CD14-positive monocyte (primary cell): ENCODE data around the gene ILF2. TPM values are rescaled to one million over a fixed set of nuclear protein-coding genes. Genes with fewer than 3 reads are reported as not detected.
A peak's percentile ranks its signal among the peaks of the same experiment; 100 is the strongest.

Experiments
- DNase-seq, 3 donors: peaks; one replicate each; pipeline ENCODE4 v3.0.0-alpha.2; 2011 to 2022
- H2AFZ ChIP-seq: 2 replicates; pipeline ENCODE4 v1.6.0; 2012; ENCODE audit warnings: mild to moderate bottlenecking, low read depth, low read length, inconsistent platforms; ENCODE audit not compliant: insufficient read depth, poor library complexity, severe bottlenecking
- H3K27ac ChIP-seq, 2 donors: 1 replicate in 1 of 2; 2 replicates in 1 of 2; pipeline ENCODE4 v1.5.1; 2012 to 2013; ENCODE audit warnings: low read length in 2 of 2, control low read depth in 1 of 2, inconsistent platforms in 1 of 2, low read depth in 1 of 2, mild to moderate bottlenecking in 1 of 2
- H3K27me3 ChIP-seq, 2 donors: one replicate each; pipeline versions ENCODE4 v1.6.0 to v1.6.1; 2011 to 2013; ENCODE audit warnings: low read length in 2 of 2; ENCODE audit not compliant: control insufficient read depth in 2 of 2, insufficient read depth in 2 of 2
- H3K36me3 ChIP-seq, 2 donors: replicated peaks in 1 of 2; 1 replicate in 1 of 2; 2 replicates in 1 of 2; pipeline versions ENCODE4 v1.5.1 to v1.6.1; 2012 to 2013; ENCODE audit warnings: low read length in 2 of 2, control low read depth in 1 of 2, inconsistent platforms in 1 of 2, mild to moderate bottlenecking in 1 of 2; ENCODE audit not compliant: insufficient read depth in 2 of 2, control insufficient read depth in 1 of 2
- H3K4me1 ChIP-seq, 2 donors: 1 replicate in 1 of 2; 2 replicates in 1 of 2; pipeline versions ENCODE4 v1.5.1 to v1.6.1; 2012 to 2013; ENCODE audit warnings: low read length in 2 of 2, control low read depth in 1 of 2, inconsistent platforms in 1 of 2, mild to moderate bottlenecking in 1 of 2, moderate library complexity in 1 of 2; ENCODE audit not compliant: insufficient read depth in 2 of 2, control insufficient read depth in 1 of 2
- H3K4me2 ChIP-seq: replicated peaks from 2 replicates; pipeline ENCODE3; 2012; ENCODE audit warnings: low read length, moderate library complexity, mild to moderate bottlenecking; ENCODE audit not compliant: poor library complexity, severe bottlenecking; ENCODE audit errors: extremely low read depth
- H3K4me3 ChIP-seq, 3 experiments: fragments of 200-600 bp in 1 of 3; sonication (generic) in 1 of 3; replicated peaks in 1 of 3; 1 replicate in 2 of 3; 2 replicates in 1 of 3; pipeline ENCODE4 v1.5.1; 2011 to 2013; ENCODE audit warnings: low read length in 3 of 3, mild to moderate bottlenecking in 3 of 3, control low read depth in 2 of 3, low read depth in 2 of 3, inconsistent platforms in 1 of 3, moderate library complexity in 1 of 3
- H3K79me2 ChIP-seq: 2 replicates; pipeline ENCODE4 v1.6.0; 2012; ENCODE audit warnings: mild to moderate bottlenecking, control low read depth, inconsistent platforms, low read length, moderate library complexity; ENCODE audit not compliant: insufficient read depth
- H3K9ac ChIP-seq: 2 replicates; pipeline ENCODE4 v1.6.0; 2017; ENCODE audit warnings: low read length, mild to moderate bottlenecking; ENCODE audit not compliant: insufficient read depth, poor library complexity, severe bottlenecking
- H3K9me3 ChIP-seq, 2 donors: replicated peaks in 1 of 2; 1 replicate in 1 of 2; 2 replicates in 1 of 2; pipeline versions ENCODE4 v1.5.1 to v1.6.1; 2012 to 2013; ENCODE audit warnings: low read length in 2 of 2, control low read depth in 1 of 2; ENCODE audit not compliant: control insufficient read depth in 1 of 2, insufficient read depth in 1 of 2
- H4K20me1 ChIP-seq: 2 replicates; pipeline ENCODE4 v1.6.0; 2012; ENCODE audit warnings: mild to moderate bottlenecking, low read length, control low read depth, moderate library complexity; ENCODE audit not compliant: insufficient read depth
- H3K27ac Mint-ChIP-seq, 7 donors: one replicate each; pipeline ENCODE4 v1.8.0; 2020; ENCODE audit warnings: mild to moderate bottlenecking in 7 of 7, mixed read lengths in 7 of 7, moderate library complexity in 6 of 7, inconsistent platforms in 2 of 7
- H3K27me3 Mint-ChIP-seq, 3 donors: one replicate each; pipeline ENCODE4 v1.8.0; 2021 to 2022; ENCODE audit warnings: low read depth in 3 of 3, mild to moderate bottlenecking in 3 of 3, mixed read lengths in 3 of 3, moderate library complexity in 3 of 3, inconsistent platforms in 1 of 3
- H3K36me3 Mint-ChIP-seq, 2 donors: one replicate each; pipeline ENCODE4 v1.8.0; 2020; ENCODE audit warnings: mixed read lengths in 2 of 2, inconsistent platforms in 1 of 2, mild to moderate bottlenecking in 1 of 2
- H3K4me1 Mint-ChIP-seq: one replicate; pipeline ENCODE4 v1.8.0; 2020; ENCODE audit warnings: mild to moderate bottlenecking, mixed read lengths
- H3K4me3 Mint-ChIP-seq, 2 donors: one replicate each; pipeline ENCODE4 v1.8.0; 2020; ENCODE audit warnings: mild to moderate bottlenecking in 2 of 2, mixed read lengths in 2 of 2, moderate library complexity in 1 of 2
- H3K9me3 Mint-ChIP-seq, 7 donors: one replicate each; pipeline ENCODE4 v1.8.0; 2020 to 2022; ENCODE audit warnings: mixed read lengths in 7 of 7, mild to moderate bottlenecking in 6 of 7, moderate library complexity in 6 of 7, inconsistent platforms in 2 of 7
- WGBS: methylation state at CpG from one replicate; pipeline ENCODE4 v1.1.5; 2013; ENCODE audit warnings: missing lambda C conversion rate; ENCODE audit not compliant: insufficient coverage; 5-methylcytosine and 5-hydroxymethylcytosine counted together
- intact Hi-C, 2 donors: fragments of 100-400 bp; cut with micrococcal nuclease; formaldehyde crosslinking; loops; one replicate each; pipeline versions ENCODE4 v1.15.0 to v1.15.1; 2023
- polyA plus RNA-seq, 3 donors: library from polyadenylated mRNA; depleted of rRNA in 1 of 3; unstranded in 2 of 3; stranded (reverse) in 1 of 3; fragments of 300-500 nt in 2 of 3; fragments of >200 nt in 1 of 3; fragmentation: Illumina TruSeq in 2 of 3; gene quantifications; 1 replicate in 2 of 3; 2 replicates in 1 of 3; pipeline ENCODE4 v1.2.3, GENCODE V29; 2012 to 2021
- TF ChIP-seq, protein P1 (sequence below): fragments of 200-600 bp; IDR thresholded peaks from one replicate; pipeline ENCODE4 v1.8.0; 2022; ENCODE audit warnings: antibody characterized with exemption, mild to moderate bottlenecking

The ILF2 gene
- polyA plus RNA-seq, 3 donors, result 103 to 118 (median 115) TPM

DNA sequence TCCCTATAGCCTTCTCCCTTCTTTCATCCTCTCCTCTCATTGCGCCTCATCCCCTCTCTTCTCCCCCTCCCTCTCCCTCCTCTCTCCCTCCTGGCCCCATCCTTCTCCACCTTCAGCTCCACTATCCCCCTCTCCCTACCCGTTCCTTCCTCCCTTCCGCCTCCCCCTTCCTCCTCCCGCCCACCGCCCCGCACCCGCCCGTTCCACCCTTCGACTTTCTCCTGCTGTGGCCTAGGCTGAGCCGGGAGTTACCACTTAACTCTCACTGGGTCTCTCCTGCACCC is 9.3 kb upstream of the ILF2 start:
- Histone ChIP-seq H4K20me1 (no peaks in the 10 kb centered on the region), H3K4me2 (peak overlapping the region; percentile 95), H3K79me2 (no peaks in the 10 kb centered on the region), H3K4me3 (peak overlapping the region in 1 of 3 experiments; percentile 78), H3K9ac (no peak overlapping the region), H3K4me1 (peaks cover 18 to 27% of the 10 kb centered on the region in 2 donors), H3K27me3 (peaks cover 19 to 45% of the 10 kb centered on the region in 2 donors), H3K9me3 (peaks cover 0 to 4% of the 10 kb centered on the region in 2 donors), H3K36me3 (no peaks in the 10 kb centered on the region), H3K27ac (no peak overlapping the region), H2AFZ (no peak overlapping the region)
- peaks cover 0 to 17% (median 12%) of the 10 kb centered on the region in 7 donors for H3K9me3 Mint-ChIP-seq
- intact Hi-C loops, result no loop called here
- H3K27me3 Mint-ChIP-seq, result peaks cover 46 to 48% (median 47%) of the 10 kb centered on the region in 3 donors
- no peak for DNase-seq
- TF ChIP-seq, protein P1, sequence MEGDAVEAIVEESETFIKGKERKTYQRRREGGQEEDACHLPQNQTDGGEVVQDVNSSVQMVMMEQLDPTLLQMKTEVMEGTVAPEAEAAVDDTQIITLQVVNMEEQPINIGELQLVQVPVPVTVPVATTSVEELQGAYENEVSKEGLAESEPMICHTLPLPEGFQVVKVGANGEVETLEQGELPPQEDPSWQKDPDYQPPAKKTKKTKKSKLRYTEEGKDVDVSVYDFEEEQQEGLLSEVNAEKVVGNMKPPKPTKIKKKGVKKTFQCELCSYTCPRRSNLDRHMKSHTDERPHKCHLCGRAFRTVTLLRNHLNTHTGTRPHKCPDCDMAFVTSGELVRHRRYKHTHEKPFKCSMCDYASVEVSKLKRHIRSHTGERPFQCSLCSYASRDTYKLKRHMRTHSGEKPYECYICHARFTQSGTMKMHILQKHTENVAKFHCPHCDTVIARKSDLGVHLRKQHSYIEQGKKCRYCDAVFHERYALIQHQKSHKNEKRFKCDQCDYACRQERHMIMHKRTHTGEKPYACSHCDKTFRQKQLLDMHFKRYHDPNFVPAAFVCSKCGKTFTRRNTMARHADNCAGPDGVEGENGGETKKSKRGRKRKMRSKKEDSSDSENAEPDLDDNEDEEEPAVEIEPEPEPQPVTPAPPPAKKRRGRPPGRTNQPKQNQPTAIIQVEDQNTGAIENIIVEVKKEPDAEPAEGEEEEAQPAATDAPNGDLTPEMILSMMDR, result no peak
- 21% methylated on average over 3 of the region's 10 CpGs for WGBS
- peaks cover 29% of the 10 kb centered on the region for H3K4me1 Mint-ChIP-seq
- peak overlapping the region; percentile 84 to 96 for H3K4me3 Mint-ChIP-seq
- H3K36me3 Mint-ChIP-seq, result peaks cover 11 to 14% of the 10 kb centered on the region in 2 donors
- H3K27ac Mint-ChIP-seq, result no peak overlapping the region

DNA sequence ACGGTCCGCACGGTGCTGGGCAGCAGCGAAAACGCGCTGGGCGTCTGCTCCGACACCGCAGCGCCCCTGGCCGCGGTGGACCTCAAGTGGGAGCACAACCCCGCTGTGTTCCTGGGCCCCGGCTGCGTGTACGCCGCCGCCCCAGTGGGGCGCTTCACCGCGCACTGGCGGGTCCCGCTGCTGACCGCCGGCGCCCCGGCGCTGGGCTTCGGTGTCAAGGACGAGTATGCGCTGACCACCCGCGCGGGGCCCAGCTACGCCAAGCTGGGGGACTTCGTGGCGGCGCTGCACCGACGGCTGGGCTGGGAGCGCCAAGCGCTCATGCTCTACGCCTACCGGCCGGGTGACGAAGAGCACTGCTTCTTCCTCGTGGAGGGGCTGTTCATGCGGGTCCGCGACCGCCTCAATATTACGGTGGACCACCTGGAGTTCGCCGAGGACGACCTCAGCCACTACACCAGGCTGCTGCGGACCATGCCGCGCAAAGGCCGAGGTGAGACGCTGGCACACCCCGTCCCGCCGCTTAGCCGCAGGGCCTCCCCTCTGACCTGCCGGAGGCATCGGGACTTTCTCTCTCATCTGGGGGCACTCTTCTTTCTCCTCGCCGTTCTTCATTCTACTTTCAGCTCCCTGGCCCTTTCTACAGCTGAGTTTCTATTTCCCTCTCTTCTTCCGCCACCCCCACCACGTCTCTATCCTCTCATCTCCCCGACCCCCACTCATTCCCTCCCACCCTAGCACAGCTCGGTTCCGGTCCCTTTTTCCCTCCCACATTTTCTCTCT is 8.7 kb upstream of the ILF2 start:
- Mint-ChIP-seq H3K36me3 (peaks cover 11 to 14% of the 10 kb centered on the region in 2 donors), H3K27ac (peak overlapping the region in 1 of 7 donors; percentile 18), H3K4me3 (peak overlapping the region; percentile 84 to 96), H3K9me3 (peaks cover 0 to 17% (median 12%) of the 10 kb centered on the region in 7 donors), H3K27me3 (peaks cover 46 to 48% (median 47%) of the 10 kb centered on the region in 3 donors), H3K4me1 (peaks cover 29% of the 10 kb centered on the region)
- peaks cover 18 to 27% of the 10 kb centered on the region in 2 donors for H3K4me1 ChIP-seq
- peak overlapping the region; percentile 95 for H3K4me2 ChIP-seq
- peaks cover 0 to 4% of the 10 kb centered on the region in 2 donors for H3K9me3 ChIP-seq
- no peak overlapping the region for H3K27ac ChIP-seq
- peak in 1 of 3 donors; percentile 31 for DNase-seq
- H4K20me1 ChIP-seq, result no peaks in the 10 kb centered on the region
- TF ChIP-seq, protein P1, result peak; percentile 42
- peaks cover 19 to 41% of the 10 kb centered on the region in 2 donors for H3K27me3 ChIP-seq
- intact Hi-C loops, result loop anchor here (5.0 kb wide), 2 partner anchors 68 to 308 kb away; partner anchors contain the start of gene RAB13 (in 1 of the 2)
- H3K4me3 ChIP-seq, result peak overlapping the region; percentile 30 to 78 (median 32)
- H3K9ac ChIP-seq, result peak overlapping the region; percentile 57
- no peaks in the 10 kb centered on the region for H3K79me2 ChIP-seq
- WGBS, result 2% methylated on average over 73 of the region's 73 CpGs
- no peaks in the 10 kb centered on the region for H3K36me3 ChIP-seq
- peak overlapping the region; percentile 83 for H2AFZ ChIP-seq
